22Rv1 (cell line): Measurements from ENCODE around the gene SLC5A11.

ENCODE experiments used
- CTCF ChIP-seq: fragments of 450-650 bp; IDR thresholded peaks from 2 replicates; pipeline ENCODE4 v1.5.1; 2017; ENCODE audit warnings: mild to moderate bottlenecking
- ZFX ChIP-seq: fragments of 450-650 bp; IDR thresholded peaks from 2 replicates; pipeline ENCODE4 v1.6.1; 2017; ENCODE audit warnings: antibody characterized with exemption, borderline replicate concordance

- TF ChIP-seq CTCF: no peak
- no peak for TF ChIP-seq ZFX
These were observed 34.6 kb upstream of the SLC5A11 start for GRCh38 chr16:24810951-24811843.
